COLO668 (cell line): ENCODE measurements around the gene TPBG.
"Not testable (repeated sequence)": the region's sequence is repeated elsewhere in the genome, so short reads cannot be mapped to it uniquely, and the experiment has no call there.

Experiments used
- DNase-seq: peaks from one replicate; lab custom pipeline; 2025; ENCODE audit not compliant: unreplicated experiment; lab: John Stamatoyannopoulos, UW

Gene TPBG

DNA sequence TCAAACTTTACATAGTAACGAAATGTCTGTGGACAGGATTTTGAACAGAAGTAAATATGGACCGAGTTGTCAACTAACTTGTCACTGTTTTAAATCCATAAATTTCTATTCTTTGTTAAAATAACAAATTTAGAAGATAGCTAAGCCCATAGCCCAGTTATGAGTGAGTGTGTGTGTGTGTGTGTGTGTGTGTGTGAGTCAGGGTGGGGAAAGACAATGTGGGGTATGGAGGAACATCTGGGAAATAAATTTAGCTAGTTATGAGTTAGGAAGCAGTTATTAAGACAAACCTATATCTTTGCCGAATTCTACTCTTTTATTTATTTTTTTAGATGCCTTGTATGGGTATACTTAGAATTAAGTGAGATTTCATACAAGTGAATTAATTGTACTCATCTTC lies 9.0 kb downstream of the TPBG start:
- DNase-seq, result no peak

DNA sequence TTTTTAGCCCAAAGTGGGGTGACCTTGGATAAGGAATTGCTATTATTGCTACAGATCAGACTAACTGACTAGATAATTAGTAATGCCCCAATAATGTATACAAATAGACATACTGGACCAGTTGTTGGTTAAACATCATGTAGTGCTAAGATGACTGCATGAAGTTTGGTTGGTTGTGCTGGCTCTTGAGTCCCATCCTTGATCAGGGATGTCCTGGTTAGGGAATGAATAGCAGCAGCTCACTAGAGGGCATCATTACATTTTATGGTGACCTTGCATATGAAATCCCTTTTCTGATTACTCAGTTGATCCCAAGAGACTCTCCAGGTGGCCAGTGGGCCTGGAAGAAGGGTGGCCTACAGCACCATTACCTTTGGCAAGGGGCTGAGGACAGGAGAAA lies 10.9 kb downstream of the TPBG start:
- DNase-seq, result no peak

DNA sequence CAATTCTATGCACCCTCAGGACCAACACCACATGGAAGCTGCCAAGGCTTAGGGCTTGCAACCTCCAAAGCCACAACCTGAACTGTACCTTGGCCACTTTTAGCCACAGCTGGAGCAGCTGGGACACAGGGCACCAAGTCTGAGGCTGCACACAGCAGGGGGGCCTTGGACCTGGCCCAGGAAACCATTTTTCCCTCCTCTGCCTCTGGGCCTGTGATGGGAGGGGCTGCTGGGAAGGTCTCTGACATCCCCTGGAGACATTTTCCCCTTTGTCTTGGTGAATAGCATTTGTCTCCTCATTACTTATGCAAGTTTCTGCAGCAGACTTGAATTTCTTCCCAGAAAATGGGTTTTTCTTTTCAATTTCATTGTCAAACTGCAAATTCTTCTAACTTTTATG lies 13.0 kb downstream of the TPBG start:
- no peak for DNase-seq

DNA sequence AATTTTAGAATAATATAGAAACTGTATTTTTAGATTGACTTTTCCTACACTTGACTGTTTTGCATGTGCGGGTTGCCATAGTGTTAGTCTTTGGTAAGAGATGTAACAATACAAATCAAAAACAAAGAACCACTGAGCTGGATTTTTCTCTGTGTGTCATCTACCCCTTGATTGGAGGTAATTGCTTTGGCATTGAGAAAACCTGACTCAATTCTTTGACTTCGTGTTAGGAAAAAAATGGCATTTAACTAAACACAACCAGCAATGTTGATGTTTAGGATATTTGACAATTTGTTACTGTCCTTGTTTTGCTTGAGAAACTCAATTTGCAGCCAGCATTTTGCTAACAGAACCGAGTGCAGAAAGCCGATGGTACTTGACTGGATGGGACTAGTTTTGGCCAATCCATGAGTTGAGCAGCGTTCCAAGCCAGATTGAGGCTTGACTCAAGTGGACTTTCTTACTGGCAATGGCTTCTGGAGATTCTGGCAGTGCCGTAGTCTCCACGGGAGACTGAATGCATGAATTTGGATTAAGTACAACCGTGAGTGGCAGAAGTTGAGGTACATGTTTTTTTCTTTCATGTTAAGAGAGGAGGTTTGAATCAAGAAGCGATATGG lies 17.1 kb downstream of the TPBG start:
- no peak for DNase-seq

DNA sequence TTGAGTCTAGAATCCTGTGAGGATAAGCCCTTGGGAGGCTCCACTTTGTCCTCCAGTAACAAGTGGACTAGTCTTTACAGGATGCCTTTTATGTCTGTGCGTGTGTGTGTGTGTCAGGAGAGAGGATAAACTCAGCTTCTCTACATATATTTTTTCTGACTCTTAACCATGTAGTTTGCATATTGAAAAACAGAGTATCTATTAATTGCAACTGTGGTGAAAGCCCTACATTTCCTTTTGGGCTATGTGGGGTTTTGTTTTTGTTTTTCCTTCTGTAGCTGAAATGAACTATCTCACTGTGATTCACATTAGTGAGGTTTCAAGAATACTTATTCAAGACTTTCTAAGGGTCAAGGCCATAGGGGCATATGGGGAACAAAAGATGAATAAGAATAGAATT lies 17.7 kb downstream of the TPBG start:
- DNase-seq, result no peak

DNA sequence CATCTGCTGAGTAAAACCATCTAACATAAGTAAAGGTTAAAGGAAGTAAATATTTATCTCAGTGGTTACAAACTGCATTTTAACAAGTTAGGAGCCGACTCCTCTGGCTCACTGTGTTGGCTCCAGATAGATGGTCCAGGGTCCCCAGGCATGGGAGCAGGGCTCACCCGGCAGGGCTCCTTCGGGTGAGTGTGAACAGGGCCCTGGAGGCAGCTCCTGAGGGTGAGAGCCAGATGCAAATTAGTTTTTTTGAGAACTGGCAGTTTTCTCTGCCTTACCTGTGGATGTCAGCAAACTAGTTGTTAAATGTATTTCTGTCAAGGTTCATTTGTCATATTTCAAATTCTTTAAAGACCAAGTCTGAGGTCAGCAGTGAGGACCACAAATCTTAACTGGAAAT lies 21.5 kb downstream of the TPBG start:
- DNase-seq, result no peak

DNA sequence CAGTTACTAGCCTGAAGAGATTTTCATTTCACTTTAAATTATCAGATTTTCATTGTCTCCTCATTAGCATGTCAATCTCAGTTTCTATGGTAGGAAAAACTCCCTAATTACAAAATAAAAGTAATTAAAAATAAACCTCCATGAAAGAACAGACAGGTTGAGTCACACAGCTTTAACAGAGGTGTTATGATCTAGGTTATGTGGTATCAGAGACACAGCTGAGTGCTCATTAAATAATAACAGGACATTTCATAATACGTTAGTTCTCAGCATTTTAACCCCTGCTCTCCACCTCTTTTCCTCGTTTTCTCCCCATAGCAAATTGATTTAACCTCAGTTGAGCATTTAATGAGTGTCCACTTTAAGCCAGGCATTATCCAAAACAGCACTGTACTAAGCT lies 21.9 kb downstream of the TPBG start:
- no peak for DNase-seq

DNA sequence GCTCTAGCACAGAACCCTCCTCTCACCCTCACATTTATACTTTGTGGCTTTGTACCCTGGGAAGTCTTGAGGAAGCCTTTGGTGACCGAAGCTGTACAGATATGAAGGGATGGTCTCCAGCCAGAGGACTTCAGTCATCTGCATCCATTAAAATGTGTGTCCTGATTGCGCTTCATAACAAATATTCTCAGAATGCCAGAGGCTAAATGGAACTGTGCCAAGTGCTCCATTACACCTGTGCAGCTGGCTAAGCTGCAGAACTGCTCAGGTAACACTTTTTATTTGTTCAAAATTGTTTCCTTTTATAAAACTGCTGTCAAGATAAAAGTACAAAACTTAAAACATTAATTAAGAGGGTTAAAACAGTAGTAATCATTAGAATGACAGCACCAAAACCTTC lies 22.3 kb downstream of the TPBG start:
- peak; percentile 86 for DNase-seq

DNA sequence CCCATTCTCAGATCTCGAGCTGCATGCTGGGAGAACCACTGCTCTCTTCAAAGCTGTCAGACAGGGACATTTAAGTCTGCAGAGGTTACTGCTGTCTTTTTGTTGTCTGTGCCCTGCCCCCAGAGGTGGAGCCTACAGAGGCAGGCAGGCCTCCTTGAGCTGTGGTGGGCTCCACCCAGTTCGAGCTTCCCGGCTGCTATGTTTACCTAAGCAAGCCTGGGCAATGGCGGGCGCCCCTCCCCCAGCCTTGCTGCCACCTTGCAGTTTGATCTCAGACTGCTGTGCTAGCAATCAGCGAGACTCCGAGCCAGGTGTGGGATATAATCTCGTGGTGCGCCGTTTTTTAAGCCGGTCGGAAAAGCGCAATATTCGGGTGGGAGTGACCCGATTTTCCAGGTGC lies 31.2 kb downstream of the TPBG start:
- not testable (repeated sequence) for DNase-seq

DNA sequence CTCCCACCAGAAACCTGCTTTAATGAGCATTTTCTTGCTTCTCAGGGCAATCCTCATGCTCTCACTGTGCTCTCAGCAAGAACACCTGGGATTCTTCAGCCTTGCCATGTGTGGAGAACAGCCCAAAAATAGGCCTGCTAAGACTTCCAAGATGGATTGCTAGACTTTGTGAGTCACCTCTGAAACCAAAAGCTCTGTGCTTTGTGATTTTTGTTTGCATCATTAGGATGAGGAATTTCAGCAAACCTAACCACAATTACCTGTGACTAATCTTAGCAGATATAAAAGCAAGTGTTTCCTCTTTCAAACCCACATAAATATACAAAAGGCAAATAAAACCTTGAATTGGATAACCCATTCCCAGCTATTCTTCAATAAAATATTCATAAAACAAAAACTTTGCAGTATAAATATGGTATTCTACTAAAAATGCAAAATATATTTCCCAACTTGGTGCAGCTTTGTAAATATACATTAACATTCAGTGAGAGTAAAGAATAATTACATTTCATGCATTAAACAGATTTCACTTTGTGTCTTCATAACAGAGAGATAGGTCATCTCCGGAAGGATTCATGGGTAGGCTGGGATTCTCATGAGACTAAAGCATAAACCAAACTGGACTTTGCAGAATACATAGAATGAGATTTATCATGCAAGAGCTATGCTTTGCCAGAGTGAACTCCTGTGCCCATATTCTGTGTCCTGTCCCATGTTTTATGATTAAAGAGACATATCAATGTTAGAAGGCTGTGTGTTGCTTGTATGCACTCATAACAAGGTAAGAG lies 33.5 kb downstream of the TPBG start:
- DNase-seq, result no peak

DNA sequence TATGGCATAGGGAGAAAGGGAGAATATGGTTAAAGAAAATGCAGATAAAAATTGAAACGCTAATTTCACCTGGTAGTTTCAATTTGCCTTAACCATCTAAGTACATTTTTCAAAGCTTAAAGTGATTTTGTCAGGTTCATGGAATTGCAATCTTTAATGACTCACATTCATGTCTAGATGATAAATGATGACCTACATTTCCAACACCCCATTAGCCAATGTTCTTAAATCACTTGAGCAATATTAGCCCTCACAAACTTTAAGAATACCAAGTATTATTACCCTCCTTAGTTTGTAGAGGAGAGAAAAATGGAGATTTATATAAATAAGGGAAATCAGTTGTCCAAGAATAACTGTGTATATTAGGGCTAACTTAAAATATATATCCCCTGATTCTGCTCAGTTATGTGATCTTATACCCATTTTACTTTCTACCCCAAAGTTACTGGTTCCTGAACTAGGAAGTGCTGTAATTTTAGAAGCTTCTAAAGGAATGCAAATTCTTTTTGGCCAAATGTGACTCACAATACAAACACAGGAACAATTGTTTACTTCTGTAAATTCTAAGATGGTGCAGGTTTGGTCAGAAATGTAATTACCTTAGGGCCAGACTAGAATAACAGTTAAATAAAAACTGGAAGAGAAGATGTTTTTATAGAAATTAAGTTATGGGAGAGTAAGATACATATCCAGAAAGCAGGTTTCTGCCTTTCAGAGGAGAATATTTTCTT lies 34.5 kb downstream of the TPBG start:
- DNase-seq, result no peak

DNA sequence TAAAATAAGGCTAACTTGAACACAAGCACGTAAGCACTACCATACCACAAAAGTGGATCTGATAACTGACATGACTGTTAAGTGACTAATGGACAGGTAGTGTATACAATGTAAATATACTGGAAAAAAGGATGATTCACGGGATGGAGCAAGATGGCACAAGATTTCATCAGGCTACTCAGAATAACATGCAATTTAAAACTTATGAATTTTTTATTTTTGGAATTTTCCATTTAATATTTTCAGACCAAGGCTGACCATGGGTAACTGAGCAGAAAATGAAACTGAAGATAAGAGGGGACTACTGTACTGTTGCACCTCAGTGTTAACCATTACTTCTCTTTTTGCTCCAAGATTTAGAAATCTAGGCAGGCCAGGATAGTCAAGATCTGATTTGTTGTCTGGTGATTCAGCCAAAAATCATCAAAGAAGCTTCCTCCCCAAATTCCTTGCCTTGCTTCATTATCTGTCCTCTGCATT lies 45.4 kb downstream of the TPBG start:
- DNase-seq, result no peak

DNA sequence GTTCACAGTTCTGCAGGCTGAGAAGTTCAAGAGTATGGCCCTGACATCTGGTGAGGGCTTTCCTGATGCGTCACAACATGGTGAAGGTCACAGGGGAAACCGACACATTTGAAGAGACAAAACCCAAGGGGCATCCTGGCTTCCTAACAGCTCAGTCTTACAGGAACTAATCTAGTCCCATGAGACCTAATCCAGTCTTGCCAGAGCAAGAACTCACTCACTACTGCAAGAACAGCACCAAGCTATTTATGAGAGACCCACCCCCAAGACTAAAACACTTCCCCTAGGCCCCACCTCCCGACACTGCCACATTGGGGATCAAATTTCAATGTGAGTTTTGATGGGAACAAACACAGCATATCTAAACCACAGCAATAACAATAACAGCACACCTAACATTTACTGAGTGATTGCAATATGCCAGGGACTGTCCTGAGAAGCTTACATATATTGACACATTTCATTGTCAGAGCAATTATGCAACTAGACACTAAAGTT lies 46.6 kb downstream of the TPBG start:
- DNase-seq, result no peak

DNA sequence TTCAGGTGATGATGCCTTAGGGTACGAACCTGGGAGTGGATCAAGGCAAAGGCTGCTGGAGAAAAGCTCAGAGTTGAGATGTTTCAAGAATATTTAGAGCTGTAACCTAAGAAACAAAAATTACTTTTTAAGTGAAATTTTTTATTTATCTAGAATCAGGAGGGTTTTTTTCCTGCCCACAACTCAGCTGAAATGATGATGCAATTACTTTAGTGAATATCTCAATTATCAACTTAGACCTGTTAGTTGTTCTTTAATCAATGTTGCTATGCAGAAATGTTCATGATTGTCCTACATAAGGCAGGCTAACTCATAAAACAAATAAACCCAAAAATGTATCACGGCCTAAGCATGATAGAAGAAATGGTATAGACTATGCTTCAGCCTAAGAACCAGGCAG lies 50.3 kb downstream of the TPBG start:
- no peak for DNase-seq

DNA sequence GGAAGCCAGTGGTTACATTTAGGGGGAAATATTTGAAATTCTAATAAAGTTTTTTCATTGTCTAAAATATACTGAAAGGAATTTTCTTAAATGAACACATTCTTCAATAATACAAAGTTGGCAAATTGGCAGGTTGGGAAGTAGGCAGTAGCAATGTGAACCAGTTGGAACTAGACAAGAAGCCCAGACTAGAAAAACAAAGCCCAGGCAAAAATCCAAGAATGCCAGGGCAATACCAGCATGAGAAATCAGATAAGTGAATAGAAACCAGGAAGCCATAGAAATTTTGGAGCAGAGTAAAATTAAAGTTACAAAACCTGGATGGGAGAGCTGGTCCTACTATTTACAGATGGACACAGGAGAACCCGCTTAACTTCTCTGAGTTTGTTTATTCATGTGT lies 52.2 kb downstream of the TPBG start:
- DNase-seq, result no peak

DNA sequence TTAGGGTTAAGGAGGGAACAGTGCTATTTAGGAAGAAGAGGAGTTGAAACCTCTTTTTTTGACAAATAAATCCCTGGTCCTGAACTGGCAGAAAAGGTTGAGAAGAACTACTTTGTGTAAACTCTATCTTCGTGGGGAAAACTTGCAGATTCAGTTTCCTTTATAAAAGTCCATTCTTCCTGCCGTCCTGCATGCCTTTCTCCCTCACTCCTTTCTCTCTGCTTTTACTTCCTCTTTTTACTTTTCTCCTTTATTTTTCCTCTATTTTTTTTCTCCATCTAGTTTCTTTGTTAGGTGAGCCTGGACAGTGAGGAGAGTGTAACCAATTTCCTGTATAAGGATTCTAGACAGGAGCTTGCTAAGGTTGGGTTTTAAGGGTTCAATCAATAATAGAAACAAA lies 52.7 kb downstream of the TPBG start:
- DNase-seq, result no peak
